Neural progenitor cell (in vitro differentiated cells): ENCODE measurements around the gene LRR1. TPM values are rescaled to one million over a fixed set of nuclear protein-coding genes. Genes with fewer than 3 reads are reported as not detected.
A peak's percentile ranks its signal among the peaks of the same experiment; 100 is the strongest.

ENCODE experiments used
- DNase-seq: peaks from one replicate; pipeline ENCODE4 v3.0.0-alpha.2; 2016; ENCODE audit warnings: low spot score
- H2AFZ ChIP-seq: fragments of 200-600 bp; sonication (generic); replicated peaks from 2 replicates; pipeline ENCODE4 v1.6.1; 2016; ENCODE audit warnings: antibody characterized with exemption
- H3F3A ChIP-seq: fragments of 200-600 bp; sonication (generic); 2 replicates; pipeline ENCODE4 v1.6.1; 2016; ENCODE audit warnings: antibody characterized with exemption, low read depth
- H3K27ac ChIP-seq: fragments of 200-600 bp; sonication (generic); 2 replicates; pipeline ENCODE4 v1.5.1; 2016; ENCODE audit warnings: mild to moderate bottlenecking
- H3K27me3 ChIP-seq: fragments of 200-600 bp; sonication (generic); 2 replicates; pipeline ENCODE4 v1.6.1; 2016; ENCODE audit warnings: mild to moderate bottlenecking, moderate library complexity
- H3K36me3 ChIP-seq: fragments of 200-600 bp; sonication (generic); 2 replicates; pipeline ENCODE4 v1.5.1; 2016
- H3K4me1 ChIP-seq: fragments of 200-600 bp; sonication (generic); 2 replicates; pipeline ENCODE4 v1.6.1; 2016; ENCODE audit warnings: mixed run types
- H3K4me2 ChIP-seq: fragments of 200-600 bp; sonication (generic); 2 replicates; pipeline ENCODE4 v1.6.1; 2016
- H3K4me3 ChIP-seq: fragments of 200-600 bp; sonication (generic); 2 replicates; pipeline ENCODE4 v1.5.1; 2016
- H3K79me2 ChIP-seq: fragments of 200-600 bp; sonication (generic); 2 replicates; pipeline ENCODE4 v1.6.1; 2016; ENCODE audit warnings: low read depth
- H3K9ac ChIP-seq: fragments of 200-600 bp; sonication (generic); 2 replicates; pipeline ENCODE4 v1.6.1; 2016
- H3K9me3 ChIP-seq: fragments of 200-600 bp; sonication (generic); 2 replicates; pipeline ENCODE4 v1.5.1; 2016; ENCODE audit warnings: low read depth
- H4K20me1 ChIP-seq: fragments of 200-600 bp; sonication (generic); 2 replicates; pipeline ENCODE4 v1.6.1; 2016; ENCODE audit warnings: low read depth
- H3K27ac Mint-ChIP-seq: 3 replicates; pipeline ENCODE4 v1.8.0; 2021; ENCODE audit warnings: mixed read lengths
- H3K27me3 Mint-ChIP-seq: 2 replicates; pipeline ENCODE4 v1.8.0; 2022; ENCODE audit warnings: low read depth, mild to moderate bottlenecking, inconsistent platforms, moderate library complexity, mixed read lengths; ENCODE audit not compliant: insufficient read depth
- H3K36me3 Mint-ChIP-seq: 3 replicates; pipeline ENCODE4 v1.8.0; 2021; ENCODE audit warnings: mixed read lengths
- H3K4me1 Mint-ChIP-seq: 3 replicates; pipeline ENCODE4 v1.8.0; 2021; ENCODE audit warnings: mixed read lengths
- H3K4me3 Mint-ChIP-seq: 3 replicates; pipeline ENCODE4 v1.8.0; 2021; ENCODE audit warnings: mild to moderate bottlenecking, moderate library complexity, mixed read lengths
- H3K9me3 Mint-ChIP-seq: 3 replicates; pipeline ENCODE4 v1.8.0; 2020; ENCODE audit warnings: mixed read lengths
- EZH2 ChIP-seq: fragments of 200-600 bp; sonication (generic); IDR thresholded peaks from 2 replicates; pipeline ENCODE4 v1.6.1; 2017; ENCODE audit warnings: antibody characterized with exemption, mild to moderate bottlenecking, moderate library complexity
- EZH2phosphoT487 ChIP-seq: fragments of 200-600 bp; sonication (generic); IDR thresholded peaks from 2 replicates; pipeline ENCODE4 v1.6.1; 2017; ENCODE audit warnings: antibody characterized with exemption
- total RNA-seq: library from RNA; depleted of rRNA; stranded (reverse); fragments of >200 nt; gene quantifications from 2 replicates; pipeline ENCODE4 v1.2.3, GENCODE V29; 2015; ENCODE audit warnings: low replicate concordance
- TF ChIP-seq, protein P1 (sequence below): fragments of 200-600 bp; sonication (generic); IDR thresholded peaks from 2 replicates; pipeline ENCODE4 v1.5.1; 2017; ENCODE audit warnings: antibody characterized with exemption, mild to moderate bottlenecking

Gene LRR1
- total RNA-seq, 1 donor from 2014 or later, result 35.2 TPM

DNA sequence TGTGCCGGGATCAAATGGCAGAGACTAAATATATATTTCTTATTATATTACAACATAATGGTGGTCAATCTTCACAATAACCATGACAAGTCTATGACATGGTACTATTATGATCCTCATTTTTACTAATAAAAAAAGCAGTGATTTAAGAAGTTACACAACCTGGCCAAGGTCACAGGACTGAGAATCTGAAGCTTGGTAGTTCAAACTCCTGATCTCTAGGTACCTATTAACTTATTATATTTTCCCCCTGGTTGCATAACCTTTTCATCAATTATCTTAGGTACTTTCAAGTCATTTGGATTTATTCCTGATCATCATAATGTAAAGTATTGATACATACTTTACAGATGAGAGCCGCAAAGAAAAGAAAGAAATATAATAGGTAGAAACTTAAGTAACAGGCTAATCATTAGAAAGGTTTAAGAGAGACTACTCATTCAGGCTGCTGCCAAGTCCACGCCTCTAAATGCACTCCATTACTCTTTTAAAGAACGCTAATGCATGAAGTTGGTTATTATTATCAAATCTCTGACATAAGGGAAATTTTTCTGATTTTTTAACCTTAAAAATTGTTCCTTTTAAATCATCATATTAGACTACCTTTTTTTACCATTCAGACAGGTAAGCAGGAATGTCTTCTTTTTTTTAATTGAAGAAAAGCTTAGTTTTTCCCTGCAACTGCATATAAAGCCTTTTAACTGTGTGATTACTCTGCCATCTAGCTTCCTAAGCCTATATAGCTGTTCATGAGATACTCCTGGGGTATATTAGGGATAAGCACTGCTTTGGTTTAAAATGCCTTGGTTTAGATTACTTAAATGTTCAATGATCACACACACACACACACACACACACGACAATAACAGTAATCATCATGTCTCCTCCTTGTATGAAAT lies 48.2 kb upstream of the LRR1 start:
- no peak for TF ChIP-seq EZH2phosphoT487
- no peak for TF ChIP-seq EZH2
- TF ChIP-seq, protein P1, sequence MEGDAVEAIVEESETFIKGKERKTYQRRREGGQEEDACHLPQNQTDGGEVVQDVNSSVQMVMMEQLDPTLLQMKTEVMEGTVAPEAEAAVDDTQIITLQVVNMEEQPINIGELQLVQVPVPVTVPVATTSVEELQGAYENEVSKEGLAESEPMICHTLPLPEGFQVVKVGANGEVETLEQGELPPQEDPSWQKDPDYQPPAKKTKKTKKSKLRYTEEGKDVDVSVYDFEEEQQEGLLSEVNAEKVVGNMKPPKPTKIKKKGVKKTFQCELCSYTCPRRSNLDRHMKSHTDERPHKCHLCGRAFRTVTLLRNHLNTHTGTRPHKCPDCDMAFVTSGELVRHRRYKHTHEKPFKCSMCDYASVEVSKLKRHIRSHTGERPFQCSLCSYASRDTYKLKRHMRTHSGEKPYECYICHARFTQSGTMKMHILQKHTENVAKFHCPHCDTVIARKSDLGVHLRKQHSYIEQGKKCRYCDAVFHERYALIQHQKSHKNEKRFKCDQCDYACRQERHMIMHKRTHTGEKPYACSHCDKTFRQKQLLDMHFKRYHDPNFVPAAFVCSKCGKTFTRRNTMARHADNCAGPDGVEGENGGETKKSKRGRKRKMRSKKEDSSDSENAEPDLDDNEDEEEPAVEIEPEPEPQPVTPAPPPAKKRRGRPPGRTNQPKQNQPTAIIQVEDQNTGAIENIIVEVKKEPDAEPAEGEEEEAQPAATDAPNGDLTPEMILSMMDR, result peak; percentile 61
- Histone ChIP-seq H3K9ac (no peak overlapping the region), H3K36me3 (no peaks in the 10 kb centered on the region), H3K79me2 (no peaks in the 10 kb centered on the region), H3K4me3 (no peak overlapping the region), H3K27me3 (no peaks in the 10 kb centered on the region), H3K4me2 (peak overlapping the region; percentile 42), H2AFZ (no peak overlapping the region), H3K9me3 (no peaks in the 10 kb centered on the region), H3F3A (peaks cover 7% of the 10 kb centered on the region), H3K27ac (no peak overlapping the region), H4K20me1 (no peaks in the 10 kb centered on the region), H3K4me1 (peaks cover 25% of the 10 kb centered on the region)
- H3K4me1 Mint-ChIP-seq, result peaks cover 28% of the 10 kb centered on the region
- no peaks in the 10 kb centered on the region for H3K27me3 Mint-ChIP-seq
- peak; percentile 20 for DNase-seq
- no peak overlapping the region for H3K27ac Mint-ChIP-seq
- no peak overlapping the region for H3K4me3 Mint-ChIP-seq
- H3K36me3 Mint-ChIP-seq, result no peaks in the 10 kb centered on the region
- H3K9me3 Mint-ChIP-seq, result no peaks in the 10 kb centered on the region

DNA sequence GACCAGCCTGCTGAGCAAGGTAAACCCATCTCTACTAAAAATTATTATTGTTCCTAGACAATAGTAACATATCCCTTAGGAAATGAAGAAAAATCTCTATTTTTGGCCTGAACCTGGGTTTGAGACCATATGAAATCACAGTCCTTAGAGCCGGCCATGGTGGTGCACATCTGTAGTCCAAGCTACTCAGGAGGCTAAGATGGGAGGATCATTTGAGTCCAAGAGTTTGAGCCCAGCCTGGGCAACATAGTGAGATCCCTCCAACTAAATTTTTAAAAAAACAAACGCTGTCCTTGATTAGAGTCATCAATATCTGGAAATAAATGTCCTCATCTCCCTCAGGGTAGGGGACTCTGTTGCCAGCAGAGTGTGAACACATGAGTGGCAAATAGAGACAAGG lies 47.2 kb upstream of the LRR1 start:
- no peaks in the 10 kb centered on the region for H3K27me3 ChIP-seq
- H3K79me2 ChIP-seq, result no peaks in the 10 kb centered on the region
- H3K4me3 ChIP-seq, result no peak overlapping the region
- Mint-ChIP-seq H3K9me3 (no peaks in the 10 kb centered on the region), H3K27me3 (no peaks in the 10 kb centered on the region), H3K4me3 (no peak overlapping the region), H3K27ac (no peak overlapping the region), H3K36me3 (no peaks in the 10 kb centered on the region), H3K4me1 (peaks cover 28% of the 10 kb centered on the region)
- no peak overlapping the region for H2AFZ ChIP-seq
- no peak overlapping the region for H3K27ac ChIP-seq
- H3K9me3 ChIP-seq, result no peaks in the 10 kb centered on the region
- H3F3A ChIP-seq, result no peaks in the 10 kb centered on the region
- TF ChIP-seq, protein P1, result no peak
- TF ChIP-seq EZH2 (no peak), EZH2phosphoT487 (no peak)
- no peak overlapping the region for H3K4me2 ChIP-seq
- peaks cover 20% of the 10 kb centered on the region for H3K4me1 ChIP-seq
- no peak for DNase-seq
- no peaks in the 10 kb centered on the region for H3K36me3 ChIP-seq
- H4K20me1 ChIP-seq, result no peaks in the 10 kb centered on the region
- no peak overlapping the region for H3K9ac ChIP-seq

DNA sequence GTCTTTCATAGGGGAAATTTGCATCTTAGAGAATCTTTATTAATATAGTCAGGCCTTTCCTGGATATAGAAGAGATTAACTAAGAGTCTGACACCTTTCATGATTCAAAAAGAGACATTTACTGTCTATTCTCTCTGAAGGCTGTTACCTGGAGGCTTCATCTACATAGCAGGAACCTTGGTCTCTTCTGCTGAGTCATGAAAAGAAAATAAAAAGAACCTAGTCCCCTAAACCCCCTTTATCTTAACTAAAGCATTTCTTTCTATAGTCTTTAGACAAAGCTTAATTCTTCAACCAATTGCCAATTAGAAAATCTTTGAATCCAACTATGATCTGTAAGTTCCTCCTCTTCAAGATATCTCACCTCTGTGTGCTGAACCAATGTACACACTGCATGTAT lies 45.6 kb upstream of the LRR1 start:
- Histone ChIP-seq H3K9ac (no peak overlapping the region), H3K27ac (no peak overlapping the region), H3K4me3 (no peak overlapping the region), H3K79me2 (no peaks in the 10 kb centered on the region), H3K4me1 (peaks cover 15% of the 10 kb centered on the region), H3K36me3 (no peaks in the 10 kb centered on the region), H3K9me3 (no peaks in the 10 kb centered on the region), H4K20me1 (no peaks in the 10 kb centered on the region), H2AFZ (no peak overlapping the region), H3F3A (no peaks in the 10 kb centered on the region), H3K4me2 (no peak overlapping the region), H3K27me3 (no peaks in the 10 kb centered on the region)
- DNase-seq, result no peak
- H3K4me1 Mint-ChIP-seq, result peaks cover 24% of the 10 kb centered on the region
- H3K27me3 Mint-ChIP-seq, result no peaks in the 10 kb centered on the region
- TF ChIP-seq EZH2 (no peak), EZH2phosphoT487 (no peak)
- TF ChIP-seq, protein P1, result no peak
- no peaks in the 10 kb centered on the region for H3K9me3 Mint-ChIP-seq
- H3K27ac Mint-ChIP-seq, result no peak overlapping the region
- no peaks in the 10 kb centered on the region for H3K36me3 Mint-ChIP-seq
- H3K4me3 Mint-ChIP-seq, result no peak overlapping the region
